ENCODE data around the gene DIO3. TPM values are rescaled to one million over a fixed set of nuclear protein-coding genes. Genes with fewer than 3 reads are reported as not detected.
"Not testable (repeated sequence)": the region's sequence is repeated elsewhere in the genome, so short reads cannot be mapped to it uniquely, and the experiment has no call there.

DIO3 gene
- total RNA-seq, 6 experiments from 2014 or later, result not detected

GRCh38 chr14:101548710-101549109, 12.6 kb upstream of the DIO3 start:
- no peak for TF ChIP-seq CTCF (IDR thresholded peaks at IDR 0.05)
- Mint-ChIP-seq H3K27me3 (ENCODE audit: insufficient read depth) (peaks cover 9% of the 10 kb centered on the region), H3K36me3 (ENCODE audit: low read depth) (no peaks in the 10 kb centered on the region), H3K4me3 (no peak overlapping the region), H3K9me3 (peaks cover 12% of the 10 kb centered on the region; the same call in 1 of the 2 replicates), H3K4me1 (ENCODE audit: low read depth) (no peaks in the 10 kb centered on the region), H3K27ac (no peak overlapping the region)
- no peak for DNase-seq

GRCh38 chr14:101549154-101549553, 12.1 kb upstream of the DIO3 start:
- peaks cover 14% of the 10 kb centered on the region for H3K27me3 Mint-ChIP-seq (ENCODE audit: insufficient read depth)
- no peak overlapping the region for H3K27ac Mint-ChIP-seq
- no peak overlapping the region for H3K4me3 Mint-ChIP-seq
- H3K9me3 Mint-ChIP-seq, result peaks cover 10% of the 10 kb centered on the region; the same call in 1 of the 2 replicates
- H3K4me1 Mint-ChIP-seq (ENCODE audit: low read depth), result no peaks in the 10 kb centered on the region
- no peaks in the 10 kb centered on the region for H3K36me3 Mint-ChIP-seq (ENCODE audit: low read depth)
- no peak for DNase-seq
- no peak for TF ChIP-seq CTCF (IDR thresholded peaks at IDR 0.05)

GRCh38 chr14:101550202-101550912, 10.9 kb upstream of the DIO3 start:
- not testable (repeated sequence) for H3K4me3 Mint-ChIP-seq

GRCh38 chr14:101551729-101552595, 9.3 kb upstream of the DIO3 start:
- no peak for DNase-seq
- H3K36me3 Mint-ChIP-seq (ENCODE audit: low read depth), result no peaks in the 10 kb centered on the region
- H3K27me3 Mint-ChIP-seq (ENCODE audit: insufficient read depth), result peaks cover 15% of the 10 kb centered on the region
- no peak for TF ChIP-seq CTCF (IDR thresholded peaks at IDR 0.05)
- H3K4me1 Mint-ChIP-seq (ENCODE audit: low read depth), result no peaks in the 10 kb centered on the region
- peaks cover 5% of the 10 kb centered on the region; the same call in 1 of the 2 replicates for H3K9me3 Mint-ChIP-seq
- H3K27ac Mint-ChIP-seq, result no peak overlapping the region
- H3K4me3 Mint-ChIP-seq, result no peak overlapping the region

More at GRCh38 chr14:101550202-101550912, 10.9 kb upstream of the DIO3 start:
- H3K27me3 Mint-ChIP-seq (ENCODE audit: insufficient read depth), result peaks cover 15% of the 10 kb centered on the region
- H3K4me1 Mint-ChIP-seq (ENCODE audit: low read depth); DNase-seq; H3K27ac Mint-ChIP-seq; H3K36me3 Mint-ChIP-seq (ENCODE audit: low read depth): not testable (repeated sequence)
- H3K9me3 Mint-ChIP-seq, result peaks cover 10% of the 10 kb centered on the region; the same call in 1 of the 2 replicates

GRCh38 chr14:101552786-101553231, 8.5 kb upstream of the DIO3 start:
- no peak for TF ChIP-seq CTCF (IDR thresholded peaks at IDR 0.05)
- Mint-ChIP-seq H3K4me3 (no peak overlapping the region), H3K9me3 (peaks cover 4% of the 10 kb centered on the region; the same call in 1 of the 2 replicates), H3K4me1 (ENCODE audit: low read depth) (no peaks in the 10 kb centered on the region), H3K36me3 (ENCODE audit: low read depth) (no peaks in the 10 kb centered on the region), H3K27me3 (ENCODE audit: insufficient read depth) (peaks cover 15% of the 10 kb centered on the region), H3K27ac (no peak overlapping the region)
- DNase-seq, result no peak

All from HFFc6 (cell line).